ENCODE results near the gene TBC1D16. TPM values are rescaled to one million over a fixed set of nuclear protein-coding genes. Genes with fewer than 3 reads are reported as not detected.
"Not testable (repeated sequence)": the region's sequence is repeated elsewhere in the genome, so short reads cannot be mapped to it uniquely, and the experiment has no call there.

TBC1D16 gene
- polyA plus RNA-seq, 1 donor = 26.2 TPM

GRCh38 chr17:80053102-80053501 lies 17.4 kb upstream of the TBC1D16 start:
- no peak for DNase-seq (ENCODE audit: low read depth)

- DNase-seq (ENCODE audit: low read depth) = no peak
These were observed 16.0 kb upstream of the TBC1D16 start for GRCh38 chr17:80051681-80052080.

- DNase-seq (ENCODE audit: low read depth) = no peak
These were observed 15.0 kb upstream of the TBC1D16 start for GRCh38 chr17:80050706-80051105.

DNA sequence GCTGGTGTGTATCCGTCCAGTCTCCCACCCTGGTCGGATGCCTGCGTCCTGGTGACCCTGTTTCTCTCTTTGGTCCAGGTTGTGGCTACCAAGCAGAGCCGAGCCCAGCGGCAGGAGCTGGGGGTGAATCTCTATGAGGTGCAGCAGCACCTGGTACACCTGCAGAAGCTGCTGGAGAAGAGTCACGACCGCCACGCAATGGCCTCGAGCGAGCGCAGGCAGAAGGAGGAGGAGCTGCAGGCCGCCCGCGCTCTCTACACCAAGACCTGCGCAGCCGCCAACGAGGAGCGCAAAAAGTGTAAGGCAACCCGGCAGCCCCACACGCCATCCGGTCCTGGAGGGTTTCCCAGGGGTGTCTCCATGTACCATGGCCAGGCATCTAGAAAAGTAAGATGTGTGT lies 14.3 kb upstream of the TBC1D16 start:
- no peak for DNase-seq (ENCODE audit: low read depth)

GRCh38 chr17:80047176-80047575 lies 11.5 kb upstream of the TBC1D16 start:
- no peak for DNase-seq (ENCODE audit: low read depth)

- not testable (repeated sequence) for DNase-seq (ENCODE audit: low read depth)
These were observed 11.0 kb upstream of the TBC1D16 start for GRCh38 chr17:80046709-80047108.

GRCh38 chr17:80045703-80046102 lies 10.0 kb upstream of the TBC1D16 start:
- DNase-seq (ENCODE audit: low read depth) = no peak

GRCh38 chr17:80043963-80044362 lies 8.3 kb upstream of the TBC1D16 start:
- no peak for DNase-seq (ENCODE audit: low read depth)

DNA sequence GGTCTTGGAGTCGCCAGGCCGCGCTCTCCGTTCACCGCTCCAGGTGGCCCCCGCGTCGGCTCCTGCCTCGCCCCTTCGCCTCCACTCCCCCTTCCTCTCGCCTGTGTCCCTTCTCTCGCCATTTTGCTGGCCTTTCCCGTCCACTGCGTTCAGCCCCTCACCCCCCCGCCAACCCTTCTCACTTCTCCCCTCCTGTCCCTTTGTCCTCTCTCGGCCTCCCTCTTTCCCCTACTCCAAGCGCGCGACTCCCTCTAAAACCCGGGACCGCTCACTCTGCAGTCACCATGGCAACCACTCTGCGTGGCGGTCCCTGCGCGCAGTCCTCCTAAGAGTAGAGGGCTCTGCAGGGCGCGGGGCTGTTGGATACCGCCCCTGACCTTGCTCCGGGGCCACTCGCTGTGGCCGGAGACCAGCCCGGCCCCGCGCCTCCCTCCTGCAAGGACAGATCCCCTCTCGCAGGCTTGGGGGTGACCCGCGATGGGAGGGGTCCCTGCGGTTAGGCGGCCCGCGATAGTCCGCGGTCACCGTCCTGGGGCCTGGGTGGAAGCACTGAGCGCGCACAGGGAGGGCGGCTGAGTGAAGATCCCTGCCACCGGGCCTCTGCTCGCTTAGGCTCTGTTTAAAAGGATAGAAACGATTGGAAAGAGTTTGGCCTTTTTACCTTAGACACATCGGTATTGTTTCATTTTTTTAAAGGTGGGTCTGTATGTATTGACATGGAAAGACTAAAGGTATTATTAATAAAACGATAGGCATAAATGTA lies 1.2 kb upstream of the TBC1D16 start:
- DNase-seq (ENCODE audit: low read depth) = no peak

- DNase-seq (ENCODE audit: low read depth) = peak; percentile 60
These were observed 454 bp upstream of the TBC1D16 start, which contains the start of gene CCDC40 for GRCh38 chr17:80035937-80036714. TSS of gene CCDC40 (plus strand) at chr17:80036642. CDS start at chr17:80036663, 21 bp downstream.

DNA sequence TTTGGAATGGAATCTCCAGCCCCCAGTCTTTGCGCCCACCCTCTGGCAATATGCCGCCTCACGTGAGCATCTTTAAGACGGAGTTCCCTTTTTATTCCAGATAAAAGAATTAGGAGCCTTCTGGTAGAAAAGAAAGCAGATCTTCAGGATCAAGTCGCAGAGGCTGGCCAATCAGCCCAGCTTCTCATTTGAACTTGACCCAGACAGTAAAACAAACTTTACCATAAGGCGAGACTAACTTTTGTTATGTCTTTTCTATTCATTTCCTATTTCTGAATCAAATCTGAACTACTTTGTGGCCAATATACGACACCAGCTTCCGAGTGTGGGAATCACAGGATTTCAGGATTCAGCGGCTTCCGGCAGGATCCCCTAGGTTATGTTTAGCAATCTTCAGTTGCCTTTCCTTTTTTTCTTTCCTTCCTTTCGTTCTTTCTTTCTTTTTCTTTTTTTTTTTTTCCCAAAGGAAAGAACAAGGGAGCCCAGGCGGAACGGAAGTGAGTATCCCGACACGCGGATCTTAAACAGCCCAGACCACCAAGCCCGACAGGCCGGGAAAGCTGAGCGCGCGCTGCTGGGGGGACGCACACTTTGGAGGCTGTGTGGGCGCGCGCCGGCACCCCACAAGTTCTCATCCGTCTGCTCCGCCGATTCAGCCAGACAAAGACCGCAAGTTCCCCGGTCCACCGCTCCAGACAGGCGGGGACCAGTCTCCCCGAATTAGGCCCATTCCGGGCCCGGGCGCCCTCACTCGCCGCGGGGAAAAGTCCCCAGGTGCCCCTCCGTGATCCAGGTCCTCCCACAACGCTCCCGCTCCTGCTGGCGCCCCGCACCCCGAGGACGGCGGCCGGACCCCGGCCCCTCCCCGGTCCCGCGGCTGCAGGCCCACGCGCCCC lies 633 bp downstream of the TBC1D16 start:
- no peak for DNase-seq (ENCODE audit: low read depth)

- no peak for DNase-seq (ENCODE audit: low read depth)
These were observed 1.8 kb downstream of the TBC1D16 start for GRCh38 chr17:80033840-80034239.

DNA sequence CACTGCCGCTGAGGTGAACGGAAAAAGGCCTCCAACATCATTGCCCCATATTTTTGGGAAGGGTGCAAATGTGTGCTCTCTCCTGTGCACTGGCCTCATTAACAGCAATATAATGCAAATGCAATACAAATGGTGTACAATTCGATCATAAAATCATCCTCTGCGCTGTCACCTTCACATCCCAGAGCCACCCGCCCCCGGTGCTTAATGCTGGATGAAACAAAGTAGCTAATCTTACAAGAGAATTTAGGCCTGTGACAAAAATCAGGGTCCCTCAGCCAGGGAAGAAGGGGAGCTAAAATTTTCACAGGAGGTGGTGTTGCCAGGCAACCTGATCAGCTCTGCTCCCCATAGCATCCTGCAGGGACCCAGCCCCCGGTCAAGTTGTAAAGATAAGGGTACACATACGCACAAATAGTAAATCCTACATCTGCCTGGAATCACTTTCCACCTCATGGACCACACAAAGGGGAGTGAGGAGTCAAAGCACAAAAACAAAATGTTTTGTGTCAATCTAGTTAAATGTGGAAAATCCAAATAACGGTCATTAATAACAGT lies 3.0 kb downstream of the TBC1D16 start:
- DNase-seq (ENCODE audit: low read depth) = no peak

- no peak for DNase-seq (ENCODE audit: low read depth)
These were observed 3.8 kb downstream of the TBC1D16 start for GRCh38 chr17:80031691-80032430.

DNA sequence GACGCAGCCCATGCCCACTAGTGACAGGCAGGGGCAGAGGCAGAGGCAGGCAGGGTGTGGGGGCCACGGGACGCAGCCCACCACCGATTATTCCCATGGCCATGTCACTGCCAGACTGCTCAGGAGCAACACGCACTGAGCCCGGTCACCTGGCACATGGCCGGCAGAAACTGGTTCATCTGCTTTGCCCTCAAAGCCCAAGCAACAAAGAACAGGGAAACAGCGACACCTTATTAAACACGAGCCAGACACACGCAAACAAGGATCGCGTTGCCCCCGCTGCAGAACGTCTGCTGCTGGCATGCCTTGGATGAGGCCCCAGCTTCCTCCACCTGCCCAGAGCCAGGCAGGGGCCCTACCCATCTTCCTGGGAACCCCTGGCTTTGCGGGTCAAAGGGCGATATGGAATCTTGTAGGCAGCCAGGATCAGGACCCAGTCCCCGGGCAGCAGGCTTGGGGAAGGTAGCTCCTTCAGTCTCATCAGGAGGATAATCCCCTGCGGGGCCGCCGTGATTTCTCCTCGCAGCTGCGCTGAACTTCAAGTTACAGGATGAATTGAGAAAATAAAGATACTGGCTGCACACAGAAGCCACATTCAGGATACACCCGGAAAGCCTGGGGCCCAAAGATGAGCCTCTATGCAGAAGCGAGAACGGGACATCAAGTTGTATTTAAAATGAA lies 4.8 kb downstream of the TBC1D16 start:
- no peak for DNase-seq (ENCODE audit: low read depth)

DNA sequence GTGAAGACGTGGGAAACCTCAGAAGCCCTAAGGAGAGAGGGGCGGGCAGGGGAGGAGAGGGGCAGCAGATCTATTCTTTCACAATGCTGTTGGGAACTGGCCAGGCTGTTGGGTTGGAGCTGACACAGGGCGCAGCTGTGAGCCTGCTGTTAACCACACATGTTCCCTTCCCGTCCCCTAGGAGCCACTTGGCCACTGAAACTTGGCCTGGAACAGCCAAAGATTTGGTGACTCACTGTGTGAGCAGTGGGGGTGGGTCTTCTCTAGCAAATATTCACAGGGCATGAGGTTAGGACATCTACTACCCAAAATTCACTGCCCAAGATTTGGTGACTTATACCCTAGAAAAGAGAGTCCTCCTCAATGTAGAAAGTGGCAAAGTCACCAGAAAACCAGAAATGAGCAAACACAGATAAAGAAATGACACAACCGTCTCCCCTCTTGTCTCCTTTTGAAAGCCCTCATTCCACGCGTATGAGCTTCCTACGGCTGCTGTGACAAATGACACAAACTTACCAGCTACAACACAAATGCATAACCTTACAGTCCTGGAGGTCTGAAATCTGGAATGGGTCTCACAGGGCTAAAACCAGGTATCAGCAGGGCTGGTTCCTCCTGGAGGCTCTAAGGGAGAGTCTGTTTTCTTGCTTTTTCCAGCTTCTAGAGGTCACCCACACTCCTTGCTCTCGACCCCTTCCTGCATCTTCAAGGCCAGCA lies 6.3 kb downstream of the TBC1D16 start:
- peak; percentile 80 for DNase-seq (ENCODE audit: low read depth)

- no peak for DNase-seq (ENCODE audit: low read depth)
These were observed 7.6 kb downstream of the TBC1D16 start for GRCh38 chr17:80028030-80028429.

DNA sequence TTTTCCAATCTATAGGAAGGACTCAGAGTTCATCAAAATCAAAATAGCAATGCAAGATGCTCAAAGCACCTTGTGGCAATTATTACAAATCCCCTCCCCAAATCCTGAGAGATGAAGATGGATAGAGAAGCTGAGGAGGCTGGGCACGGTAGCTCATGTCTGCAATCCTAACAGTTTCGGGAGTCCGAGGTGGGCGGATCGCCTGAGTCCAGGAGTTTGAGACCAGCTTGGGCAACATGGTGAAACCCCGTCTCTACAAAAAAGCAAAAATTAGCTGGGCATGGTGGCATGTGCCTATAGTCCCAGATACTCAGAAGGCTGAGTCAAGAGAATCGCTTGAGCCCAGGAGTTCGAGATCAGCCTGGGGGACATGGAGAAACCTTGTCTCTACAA lies 8.6 kb downstream of the TBC1D16 start:
- DNase-seq (ENCODE audit: low read depth) = no peak

GRCh38 chr17:80026359-80027042 lies 9.2 kb downstream of the TBC1D16 start:
- no peak for DNase-seq (ENCODE audit: low read depth)
